GM12873 (cell line): ENCODE data around the gene TLE1.

ENCODE experiments used
- CTCF ChIP-seq: IDR thresholded peaks from 2 replicates; pipeline ENCODE4 v1.5.1; 2012; ENCODE audit warnings: low read depth, mild to moderate bottlenecking, moderate library complexity, low read length, control low read depth; ENCODE audit not compliant: insufficient read depth; ENCODE audit errors: missing control alignments

The TLE1 gene

GRCh38 chr9:81563020-81563407 is 126.3 kb downstream of the TLE1 start:
- no peak for TF ChIP-seq CTCF

GRCh38 chr9:81562231-81563019 is 126.9 kb downstream of the TLE1 start:
- no peak for TF ChIP-seq CTCF

- no peak for TF ChIP-seq CTCF
These were observed 128.3 kb downstream of the TLE1 start for GRCh38 chr9:81560851-81561732.

- TF ChIP-seq CTCF, result no peak
These were observed 129.6 kb downstream of the TLE1 start for GRCh38 chr9:81559709-81560108.

GRCh38 chr9:81559197-81559596 is 130.2 kb downstream of the TLE1 start:
- TF ChIP-seq CTCF, result no peak

GRCh38 chr9:81558091-81558830 is 131.1 kb downstream of the TLE1 start:
- TF ChIP-seq CTCF, result no peak
